ENCODE data around the gene KRT13. TPM values are rescaled to one million over a fixed set of nuclear protein-coding genes. Genes with fewer than 3 reads are reported as not detected.
A peak's percentile ranks its signal among the peaks of the same experiment; 100 is the strongest.

KRT13 gene
- total and polyA plus RNA-seq, 12 donors: 0.54 to 20.0 (median 3.5) TPM; not detected in 7

GRCh38 chr17:41551365-41551764 lies 46.0 kb upstream of the KRT13 start:
- 61 to 75% (median 67%) methylated on average over 5 of the region's 5 CpGs for WGBS, 4 donors
- no peak overlapping the region for H3K27ac ChIP-seq
- no peak for DNase-seq
- no peaks in the 10 kb centered on the region for H3K36me3 ChIP-seq (replicated peaks in 1 of 2)
- H3K4me1 ChIP-seq (replicated peaks in 1 of 2): peaks cover 15 to 19% of the 10 kb centered on the region in 2 donors
- intact Hi-C loops (cut with DNase I): loop anchor here in 1 of 2 donors (5.0 kb wide), 1 partner anchor 106 kb away; no protein-coding TSS in a partner anchor
- H3K9me3 ChIP-seq (replicated peaks in 1 of 3): no peaks in the 10 kb centered on the region
- H3K4me3 ChIP-seq: no peak overlapping the region
- H3K27me3 ChIP-seq: no peaks in the 10 kb centered on the region
- TF ChIP-seq CTCF (IDR thresholded peaks at IDR 0.05): no peak
- no peak for TF ChIP-seq POLR2A (IDR thresholded peaks at IDR 0.05)

- Histone ChIP-seq H3K36me3 (replicated peaks in 1 of 2) (no peaks in the 10 kb centered on the region), H3K4me1 (replicated peaks in 1 of 2) (peaks cover 15 to 19% of the 10 kb centered on the region in 2 donors), H3K27me3 (no peaks in the 10 kb centered on the region), H3K27ac (peak overlapping the region in 1 of 5 donors; percentile 2), H3K9me3 (replicated peaks in 1 of 3) (no peaks in the 10 kb centered on the region), H3K4me3 (no peak overlapping the region)
- DNase-seq: peak in 1 of 7 donors; percentile 63
- intact Hi-C loops (cut with DNase I): loop anchor here (2.0 to 5.0 kb wide), 3 partner anchors 99 to 637 kb away; no protein-coding TSS in a partner anchor
- no peak for TF ChIP-seq CTCF (IDR thresholded peaks at IDR 0.05)
- no peak for TF ChIP-seq POLR2A (IDR thresholded peaks at IDR 0.05)
- WGBS, 4 donors: 67 to 75% (median 75%) methylated on average over 8 of the region's 8 CpGs
These were observed 44.2 kb upstream of the KRT13 start for GRCh38 chr17:41549596-41550039.

GRCh38 chr17:41548844-41549595 lies 43.6 kb upstream of the KRT13 start:
- peak; percentile 79 to 93 (median 84) for DNase-seq
- TF ChIP-seq CTCF (IDR thresholded peaks at IDR 0.05) (peak; percentile 61 to 96 (median 84)), POLR2A (IDR thresholded peaks at IDR 0.05) (no peak)
- H3K27me3 ChIP-seq: no peaks in the 10 kb centered on the region
- no peaks in the 10 kb centered on the region for H3K9me3 ChIP-seq (replicated peaks in 1 of 3)
- peak overlapping the region in 1 of 4 donors; percentile 26 for H3K4me3 ChIP-seq
- H3K27ac ChIP-seq: peak overlapping the region in 3 of 5 donors; percentile 37 to 72 (median 57)
- intact Hi-C loops (cut with DNase I): loop anchor here in 1 of 2 donors (2.0 to 5.0 kb wide), 2 partner anchors 100 to 637 kb away; no protein-coding TSS in a partner anchor
- WGBS, 4 donors: 0 to 2% (median 1%) methylated on average over 9 to 25 of the region's 25 CpGs
- H3K4me1 ChIP-seq (replicated peaks in 1 of 2): peaks cover 15 to 19% of the 10 kb centered on the region in 2 donors
- no peaks in the 10 kb centered on the region for H3K36me3 ChIP-seq (replicated peaks in 1 of 2)
